K562 (cell line): ENCODE results near the gene ZMPSTE24. TPM values are rescaled to one million over a fixed set of nuclear protein-coding genes. Genes with fewer than 3 reads are reported as not detected.

Experiments
- ARID3A ChIP-seq: IDR thresholded peaks from 2 replicates; pipeline ENCODE4 v1.6.1; 2012; ENCODE audit warnings: low read depth, low read length, improper control_type of control experiment, borderline replicate concordance
- CAMTA2 ChIP-seq: fragments of 250-450 bp; sonication (Bioruptor Pico); conservative IDR thresholded peaks from 2 replicates; pipeline ENCODE4 v1.5.1; 2022
- MGA ChIP-seq: fragments of 450-650 bp; IDR thresholded peaks from 2 replicates; pipeline ENCODE4 v1.6.1; 2016; ENCODE audit warnings: mild to moderate bottlenecking, moderate library complexity
- NR2C1 ChIP-seq, 2 experiments: fragments of 450-650 bp; IDR thresholded peaks; 2 replicates each; pipeline ENCODE4 v1.6.1; 2017; ENCODE audit warnings: mild to moderate bottlenecking in 2 of 2, antibody characterized with exemption in 1 of 2, inconsistent platforms in 1 of 2, missing compliant biosample characterization in 1 of 2, missing genetic modification characterization in 1 of 2
- ZC3H4 ChIP-seq: sonication (generic); formaldehyde crosslinking; IDR thresholded peaks from 2 replicates; pipeline ENCODE4 v1.9.0; 2021; ENCODE audit warnings: missing genetic modification reagents, borderline replicate concordance
- ZNF589 ChIP-seq: fragments of 200-800 bp; sonication (Bioruptor generic); IDR thresholded peaks from 2 replicates; pipeline ENCODE4 v1.6.1; 2016; ENCODE audit warnings: low read depth, missing genetic modification characterization, missing compliant biosample characterization
- polyA plus RNA-seq, 8 experiments: library from polyadenylated mRNA; depleted of rRNA in 4 of 8; stranded (reverse) in 5 of 8; unstranded in 3 of 8; fragments of >200 nt; fragmentation: Nextera tagmentation in 2 of 8; fragmentation: Illumina TruSeq in 1 of 8; extraction: Ambion mirVana in 2 of 8; extraction: Trizol in 1 of 8; gene quantifications; 2 replicates each; pipeline versions ENCODE4 v1.2.1 to v1.2.3, GENCODE V29; 2011 to 2014; ENCODE audit warnings: inconsistent platforms in 1 of 8, missing spikeins in 1 of 8
- total RNA-seq, 7 experiments: library from RNA; depleted of rRNA in 6 of 7; stranded (reverse); fragments of >200 nt in 6 of 7; fragmentation: Illumina TruSeq in 2 of 7; extraction: Trizol in 2 of 7; gene quantifications; 2 replicates each; pipeline versions ENCODE4 v1.2.1 to v1.2.3, GENCODE V29; 2011 to 2021; ENCODE audit warnings: low replicate concordance in 1 of 7

Gene ZMPSTE24
- total and polyA plus RNA-seq, 9 of the 15 experiments (the other 6 are each of a cell fraction or from before 2014, with no cell fraction given): 30.7 to 75.9 (median 64.3) TPM

DNA sequence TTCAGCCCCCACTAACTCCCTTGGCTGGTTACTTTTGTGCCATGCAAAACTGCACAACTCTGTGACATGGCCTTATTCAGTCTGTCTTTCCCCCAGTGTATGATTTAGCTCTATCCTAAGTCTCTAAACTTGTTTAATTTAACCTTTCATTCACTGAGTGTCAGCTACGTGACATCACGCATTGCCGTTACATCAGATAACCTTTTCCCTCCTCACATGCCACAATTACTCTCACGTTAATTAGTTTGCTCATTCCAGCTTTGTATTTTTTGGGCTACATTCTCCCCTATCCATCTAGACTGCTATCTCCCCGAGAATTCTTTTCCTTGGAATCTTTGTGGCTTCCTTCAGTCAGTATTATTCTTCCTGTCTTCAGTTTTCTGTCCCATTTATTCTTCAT, 39.7 kb upstream of the ZMPSTE24 start (continued):
- no peak for TF ChIP-seq ARID3A
- TF ChIP-seq ZNF589: no peak
- TF ChIP-seq NR2C1 (IDR thresholded peaks at IDR 0.05): no peak
- TF ChIP-seq NR2C1 (tag; IDR thresholded peaks at IDR 0.05): peak; percentile 23; the same call in 1 of the 2 replicates
- no peak for TF ChIP-seq CAMTA2 (CRISPR knock-in tag)
- no peak for TF ChIP-seq ZC3H4 (CRISPR knock-in tag)
- TF ChIP-seq MGA: peak; percentile 36; the same call in 1 of the 2 replicates
